ENCODE measurements around the gene RAD9A.

- TF ChIP-seq, protein P1, sequence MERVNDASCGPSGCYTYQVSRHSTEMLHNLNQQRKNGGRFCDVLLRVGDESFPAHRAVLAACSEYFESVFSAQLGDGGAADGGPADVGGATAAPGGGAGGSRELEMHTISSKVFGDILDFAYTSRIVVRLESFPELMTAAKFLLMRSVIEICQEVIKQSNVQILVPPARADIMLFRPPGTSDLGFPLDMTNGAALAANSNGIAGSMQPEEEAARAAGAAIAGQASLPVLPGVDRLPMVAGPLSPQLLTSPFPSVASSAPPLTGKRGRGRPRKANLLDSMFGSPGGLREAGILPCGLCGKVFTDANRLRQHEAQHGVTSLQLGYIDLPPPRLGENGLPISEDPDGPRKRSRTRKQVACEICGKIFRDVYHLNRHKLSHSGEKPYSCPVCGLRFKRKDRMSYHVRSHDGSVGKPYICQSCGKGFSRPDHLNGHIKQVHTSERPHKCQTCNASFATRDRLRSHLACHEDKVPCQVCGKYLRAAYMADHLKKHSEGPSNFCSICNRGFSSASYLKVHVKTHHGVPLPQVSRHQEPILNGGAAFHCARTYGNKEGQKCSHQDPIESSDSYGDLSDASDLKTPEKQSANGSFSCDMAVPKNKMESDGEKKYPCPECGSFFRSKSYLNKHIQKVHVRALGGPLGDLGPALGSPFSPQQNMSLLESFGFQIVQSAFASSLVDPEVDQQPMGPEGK (CRISPR knock-in tag; IDR thresholded peaks at IDR 0.05; ENCODE audit: borderline replicate concordance): no peak
- TF ChIP-seq, protein P2, sequence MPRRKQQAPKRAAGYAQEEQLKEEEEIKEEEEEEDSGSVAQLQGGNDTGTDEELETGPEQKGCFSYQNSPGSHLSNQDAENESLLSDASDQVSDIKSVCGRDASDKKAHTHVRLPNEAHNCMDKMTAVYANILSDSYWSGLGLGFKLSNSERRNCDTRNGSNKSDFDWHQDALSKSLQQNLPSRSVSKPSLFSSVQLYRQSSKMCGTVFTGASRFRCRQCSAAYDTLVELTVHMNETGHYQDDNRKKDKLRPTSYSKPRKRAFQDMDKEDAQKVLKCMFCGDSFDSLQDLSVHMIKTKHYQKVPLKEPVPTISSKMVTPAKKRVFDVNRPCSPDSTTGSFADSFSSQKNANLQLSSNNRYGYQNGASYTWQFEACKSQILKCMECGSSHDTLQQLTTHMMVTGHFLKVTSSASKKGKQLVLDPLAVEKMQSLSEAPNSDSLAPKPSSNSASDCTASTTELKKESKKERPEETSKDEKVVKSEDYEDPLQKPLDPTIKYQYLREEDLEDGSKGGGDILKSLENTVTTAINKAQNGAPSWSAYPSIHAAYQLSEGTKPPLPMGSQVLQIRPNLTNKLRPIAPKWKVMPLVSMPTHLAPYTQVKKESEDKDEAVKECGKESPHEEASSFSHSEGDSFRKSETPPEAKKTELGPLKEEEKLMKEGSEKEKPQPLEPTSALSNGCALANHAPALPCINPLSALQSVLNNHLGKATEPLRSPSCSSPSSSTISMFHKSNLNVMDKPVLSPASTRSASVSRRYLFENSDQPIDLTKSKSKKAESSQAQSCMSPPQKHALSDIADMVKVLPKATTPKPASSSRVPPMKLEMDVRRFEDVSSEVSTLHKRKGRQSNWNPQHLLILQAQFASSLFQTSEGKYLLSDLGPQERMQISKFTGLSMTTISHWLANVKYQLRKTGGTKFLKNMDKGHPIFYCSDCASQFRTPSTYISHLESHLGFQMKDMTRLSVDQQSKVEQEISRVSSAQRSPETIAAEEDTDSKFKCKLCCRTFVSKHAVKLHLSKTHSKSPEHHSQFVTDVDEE (CRISPR knock-in tag; IDR thresholded peaks at IDR 0.05): no peak
- TF ChIP-seq PPARA (CRISPR knock-in tag; IDR thresholded peaks at IDR 0.05; ENCODE audit: borderline replicate concordance): no peak
- TF ChIP-seq ZNF565 (CRISPR knock-in tag; conservative IDR thresholded peaks at IDR 0.05; ENCODE audit: low read depth): no peak
- TF ChIP-seq RARB (CRISPR knock-in tag; IDR thresholded peaks at IDR 0.05): no peak
- no peak for TF ChIP-seq ESRRG (CRISPR knock-in tag; IDR thresholded peaks at IDR 0.05)
- TF ChIP-seq ZFP3 (CRISPR knock-in tag; IDR thresholded peaks at IDR 0.05): no peak
- no peak for TF ChIP-seq SNAI2 (CRISPR knock-in tag; IDR thresholded peaks at IDR 0.05)
- TF ChIP-seq, protein P3, sequence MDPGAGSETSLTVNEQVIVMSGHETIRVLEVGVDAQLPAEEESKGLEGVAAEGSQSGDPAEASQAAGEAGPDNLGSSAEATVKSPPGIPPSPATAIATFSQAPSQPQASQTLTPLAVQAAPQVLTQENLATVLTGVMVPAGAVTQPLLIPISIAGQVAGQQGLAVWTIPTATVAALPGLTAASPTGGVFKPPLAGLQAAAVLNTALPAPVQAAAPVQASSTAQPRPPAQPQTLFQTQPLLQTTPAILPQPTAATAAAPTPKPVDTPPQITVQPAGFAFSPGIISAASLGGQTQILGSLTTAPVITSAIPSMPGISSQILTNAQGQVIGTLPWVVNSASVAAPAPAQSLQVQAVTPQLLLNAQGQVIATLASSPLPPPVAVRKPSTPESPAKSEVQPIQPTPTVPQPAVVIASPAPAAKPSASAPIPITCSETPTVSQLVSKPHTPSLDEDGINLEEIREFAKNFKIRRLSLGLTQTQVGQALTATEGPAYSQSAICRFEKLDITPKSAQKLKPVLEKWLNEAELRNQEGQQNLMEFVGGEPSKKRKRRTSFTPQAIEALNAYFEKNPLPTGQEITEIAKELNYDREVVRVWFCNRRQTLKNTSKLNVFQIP (CRISPR knock-in tag; IDR thresholded peaks at IDR 0.05; ENCODE audit: borderline replicate concordance, low read depth): no peak
- no peak for TF ChIP-seq ZC3H10 (CRISPR knock-in tag; IDR thresholded peaks at IDR 0.05)
These were observed 7.1 kb downstream of the RAD9A start for GRCh38 chr11:67398661-67399563.
